Muscle of arm (tissue), 14 donors: Measurements from ENCODE around the gene NDUFB1. TPM values are rescaled to one million over a fixed set of nuclear protein-coding genes. Genes with fewer than 3 reads are reported as not detected.
A peak's percentile ranks its signal among the peaks of the same experiment; 100 is the strongest.

Experiments
- DNase-seq: peaks from one replicate; pipeline ENCODE4 v3.0.0-alpha.2; 2013
- long read RNA-seq, 11 donors: transcript quantifications; one replicate each; lab custom pipeline, GENCODE V29; 2026
- polyA plus RNA-seq, 12 donors: library from polyadenylated mRNA; unstranded; fragments of 120-200 nt; gene quantifications; one replicate each; pipeline ENCODE4 v1.2.1, GENCODE V29; 2013; ENCODE audit not compliant: insufficient read length in 12 of 12

Gene NDUFB1
- polyA plus RNA-seq, result 100 to 1,000 TPM in 9 of 12 donors, 10 to 100 TPM in 2, not detected in 1; 91.6 to 238 (median 117) TPM
- long read RNA-seq, donor 1, transcript NDUFB1-201 (3 exons, 528 nt), result major isoform, 199 of 246 reads
- long read RNA-seq, donor 1, transcript NDUFB1-203 (2 exons, 1,333 nt), result minor isoform, 47 of 246 reads
- long read RNA-seq, donor 1, partial matches to known transcripts, result 0 of 246 reads
- long read RNA-seq, donor 1, other reads (novel, unspliced or antisense), result 0 of 246 reads
- long read RNA-seq, donor 2, transcript NDUFB1-201 (3 exons, 528 nt), result major isoform, 167 of 232 reads
- long read RNA-seq, donor 2, transcript NDUFB1-203 (2 exons, 1,333 nt), result minor isoform, 60 of 232 reads
- long read RNA-seq, donor 2, transcript NDUFB1-202 (4 exons, 454 nt), result minor isoform, 5 of 232 reads
- long read RNA-seq, donor 2, partial matches to known transcripts, result 0 of 232 reads
- long read RNA-seq, donor 2, other reads (novel, unspliced or antisense), result 0 of 232 reads
- long read RNA-seq, donor 3, transcript NDUFB1-203 (2 exons, 1,333 nt), result minor isoform, 30 of 103 reads
- long read RNA-seq, donor 3, transcript NDUFB1-201 (3 exons, 528 nt), result major isoform, 72 of 103 reads
- long read RNA-seq, donor 3, partial matches to known transcripts, result 0 of 103 reads
- long read RNA-seq, donor 3, other reads (novel, unspliced or antisense), result 0 of 103 reads
- long read RNA-seq, donor 4, transcript NDUFB1-203 (2 exons, 1,333 nt), result minor isoform, 8 of 59 reads
- long read RNA-seq, donor 4, transcript NDUFB1-201 (3 exons, 528 nt), result major isoform, 51 of 59 reads
- long read RNA-seq, donor 4, partial matches to known transcripts, result 0 of 59 reads
- long read RNA-seq, donor 4, other reads (novel, unspliced or antisense), result 0 of 59 reads
- long read RNA-seq, donor 5, transcript NDUFB1-201 (3 exons, 528 nt), result major isoform, 158 of 180 reads
- long read RNA-seq, donor 5, transcript NDUFB1-203 (2 exons, 1,333 nt), result minor isoform, 18 of 180 reads
- long read RNA-seq, donor 5, partial matches to known transcripts, result 0 of 180 reads
- long read RNA-seq, donor 5, other reads (novel, unspliced or antisense), result 0 of 180 reads
- long read RNA-seq, donor 6, transcript NDUFB1-201 (3 exons, 528 nt), result major isoform, 75 of 109 reads
- long read RNA-seq, donor 6, transcript NDUFB1-203 (2 exons, 1,333 nt), result minor isoform, 33 of 109 reads
- long read RNA-seq, donor 6, partial matches to known transcripts, result 0 of 109 reads
- long read RNA-seq, donor 6, other reads (novel, unspliced or antisense), result 0 of 109 reads
- long read RNA-seq, donor 7, transcript NDUFB1-201 (3 exons, 528 nt), result major isoform, 64 of 76 reads
- long read RNA-seq, donor 7, transcript NDUFB1-203 (2 exons, 1,333 nt), result minor isoform, 11 of 76 reads
- long read RNA-seq, donor 7, partial matches to known transcripts, result 0 of 76 reads
- long read RNA-seq, donor 7, other reads (novel, unspliced or antisense), result 0 of 76 reads
- long read RNA-seq, donor 8, transcript NDUFB1-201 (3 exons, 528 nt), result major isoform, 128 of 162 reads
- long read RNA-seq, donor 8, transcript NDUFB1-203 (2 exons, 1,333 nt), result minor isoform, 34 of 162 reads
- long read RNA-seq, donor 8, partial matches to known transcripts, result 0 of 162 reads
- long read RNA-seq, donor 8, other reads (novel, unspliced or antisense), result 0 of 162 reads
- long read RNA-seq, donor 9, transcript NDUFB1-201 (3 exons, 528 nt), result major isoform, 97 of 135 reads
- long read RNA-seq, donor 9, transcript NDUFB1-203 (2 exons, 1,333 nt), result minor isoform, 28 of 135 reads
- long read RNA-seq, donor 9, partial matches to known transcripts, result 9 of 135 reads
- long read RNA-seq, donor 9, other reads (novel, unspliced or antisense), result 0 of 135 reads
- long read RNA-seq, donor 10, transcript NDUFB1-201 (3 exons, 528 nt), result major isoform, 108 of 133 reads
- long read RNA-seq, donor 10, transcript NDUFB1-203 (2 exons, 1,333 nt), result minor isoform, 21 of 133 reads
- long read RNA-seq, donor 10, partial matches to known transcripts, result 0 of 133 reads
- long read RNA-seq, donor 10, other reads (novel, unspliced or antisense), result 0 of 133 reads
- long read RNA-seq, donor 11, transcript NDUFB1-203 (2 exons, 1,333 nt), result minor isoform, 25 of 177 reads
- long read RNA-seq, donor 11, transcript NDUFB1-201 (3 exons, 528 nt), result major isoform, 151 of 177 reads
- long read RNA-seq, donor 11, partial matches to known transcripts, result 0 of 177 reads
- long read RNA-seq, donor 11, other reads (novel, unspliced or antisense), result 0 of 177 reads

GRCh38 chr14:92121670-92122350 lies at the start of gene NDUFB1, which contains the start of gene CPSF2:
TSS of gene NDUFB1 (minus strand) at chr14:92121706. CDS start at chr14:92117637, 4,069 bp downstream.
TSS of gene CPSF2 (plus strand) at chr14:92121969. CDS start at chr14:92130985, 9,016 bp downstream.
- DNase-seq, result peak; percentile 87

DNA sequence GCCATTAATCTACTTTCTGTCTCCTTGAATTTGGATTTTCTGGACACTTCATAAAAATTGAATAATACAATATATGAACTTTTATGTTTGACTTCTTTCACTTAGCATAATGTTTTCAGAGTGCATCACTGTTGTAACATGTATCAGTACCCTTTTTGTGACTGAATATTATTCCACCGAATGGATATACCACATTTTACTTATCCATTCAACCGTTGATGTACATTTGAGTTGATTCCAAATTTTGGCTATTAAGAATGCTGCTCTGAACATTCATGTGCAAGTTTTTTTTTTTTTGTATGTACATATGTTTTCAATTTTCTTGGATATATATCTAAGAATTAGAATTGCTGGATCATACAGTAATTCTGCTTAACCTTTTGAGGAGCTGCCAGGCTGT lies 43.5 kb upstream of the NDUFB1 start:
- no peak for DNase-seq

DNA sequence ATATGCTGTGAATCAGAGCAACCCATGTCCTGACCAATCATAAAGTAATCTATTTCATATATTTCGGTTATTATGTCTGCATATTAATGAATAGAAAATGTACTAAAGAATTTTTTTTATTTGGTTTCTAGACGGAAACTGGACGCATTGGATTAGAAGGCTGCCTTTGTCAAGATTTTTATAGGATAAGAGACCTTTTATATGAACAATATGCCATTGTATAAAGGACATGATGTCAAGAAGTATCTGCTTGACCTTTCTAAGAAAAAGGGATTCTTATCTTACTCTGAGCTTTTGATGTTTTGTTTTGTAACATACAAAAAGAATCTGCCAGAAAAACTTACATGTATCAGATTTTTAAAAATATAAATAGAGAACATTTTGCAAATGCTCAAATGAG lies 40.0 kb upstream of the NDUFB1 start:
- no peak for DNase-seq

DNA sequence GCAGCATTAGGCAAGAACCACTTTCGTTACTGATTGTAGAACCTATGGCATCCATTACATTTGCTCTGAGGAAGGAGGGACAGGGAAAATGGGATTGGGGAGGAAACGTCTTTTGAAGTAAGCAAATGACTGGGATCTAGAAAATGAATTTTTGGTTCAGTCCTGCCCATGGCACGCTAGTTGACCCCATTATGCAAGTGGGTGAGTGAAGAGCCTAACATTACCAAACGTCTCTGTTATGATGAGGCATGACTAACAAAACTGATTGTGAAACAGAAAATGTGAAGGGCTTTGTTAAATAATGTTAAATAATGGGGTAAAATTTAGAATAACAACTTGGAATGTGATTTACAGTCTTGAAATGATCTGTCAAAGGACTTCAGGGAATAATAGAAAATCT lies 39.1 kb upstream of the NDUFB1 start:
- no peak for DNase-seq

DNA sequence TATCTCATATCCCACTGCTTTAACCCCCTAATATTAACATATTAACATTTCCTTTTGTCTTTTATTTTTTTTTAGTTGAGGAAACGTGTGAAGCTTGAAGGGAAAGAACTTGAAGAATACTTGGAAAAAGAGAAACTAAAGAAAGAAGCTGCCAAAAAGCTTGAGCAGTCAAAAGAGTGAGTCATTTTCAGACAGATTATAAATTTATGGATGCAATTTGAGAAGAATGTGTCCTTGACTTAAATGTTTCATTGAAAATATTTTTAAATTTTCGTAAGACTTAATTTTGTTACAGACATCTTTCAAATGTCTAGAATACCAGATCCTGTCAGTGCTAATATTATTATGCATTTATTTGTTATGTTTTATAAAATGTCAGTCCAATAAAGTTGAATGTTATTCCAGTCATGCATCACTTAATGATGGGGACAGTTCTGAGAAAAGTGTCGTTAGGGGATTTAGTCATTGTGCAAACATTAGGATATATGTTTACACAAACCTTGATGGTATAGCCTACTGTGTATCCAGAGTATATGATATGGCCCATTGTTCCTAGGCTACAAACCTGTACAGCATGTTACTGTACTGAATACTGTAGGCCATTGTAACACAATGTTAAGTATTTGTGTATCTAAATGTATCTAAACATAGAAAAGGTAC lies 32.9 kb upstream of the NDUFB1 start:
- no peak for DNase-seq

DNA sequence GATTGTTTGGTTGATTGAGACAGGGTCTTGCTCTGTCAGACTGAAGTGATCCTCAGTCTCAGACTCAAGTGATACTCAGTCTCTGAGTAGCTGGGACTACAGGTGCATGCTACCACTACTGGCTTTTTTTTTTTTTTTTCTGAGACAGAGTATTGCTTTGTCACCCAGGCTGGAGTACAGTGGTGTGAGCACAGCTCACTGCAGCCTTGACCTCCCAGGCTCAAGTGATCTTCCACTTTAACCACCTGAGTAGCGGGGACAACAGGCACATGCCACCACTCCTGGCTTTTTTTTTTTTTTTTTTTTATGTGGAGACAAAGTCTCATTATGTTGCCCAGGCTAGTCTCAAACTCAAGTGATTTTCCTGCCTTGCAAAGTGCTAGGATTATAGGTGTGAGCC lies 32.1 kb upstream of the NDUFB1 start:
- DNase-seq, result no peak

DNA sequence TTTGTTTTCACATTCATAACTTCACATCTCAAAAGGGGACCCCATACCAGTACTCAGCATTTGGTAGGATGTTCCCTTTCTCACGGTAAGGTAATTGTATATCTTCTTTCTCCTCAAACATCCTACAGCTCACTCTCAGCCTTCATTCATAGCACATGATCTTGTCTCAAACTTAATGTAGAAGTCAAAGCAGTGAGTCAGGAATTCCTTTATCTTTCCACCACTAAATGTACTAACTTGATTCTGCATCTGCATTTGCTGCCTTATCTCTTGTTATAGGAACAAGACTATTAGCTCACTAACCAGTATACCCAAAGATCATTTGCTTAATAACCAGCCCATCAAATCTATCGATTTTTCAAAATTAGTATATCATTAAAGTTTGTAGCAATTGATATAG lies 23.2 kb upstream of the NDUFB1 start:
- no peak for DNase-seq

GRCh38 chr14:92143962-92144361 lies 22.5 kb upstream of the NDUFB1 start:
- no peak for DNase-seq

DNA sequence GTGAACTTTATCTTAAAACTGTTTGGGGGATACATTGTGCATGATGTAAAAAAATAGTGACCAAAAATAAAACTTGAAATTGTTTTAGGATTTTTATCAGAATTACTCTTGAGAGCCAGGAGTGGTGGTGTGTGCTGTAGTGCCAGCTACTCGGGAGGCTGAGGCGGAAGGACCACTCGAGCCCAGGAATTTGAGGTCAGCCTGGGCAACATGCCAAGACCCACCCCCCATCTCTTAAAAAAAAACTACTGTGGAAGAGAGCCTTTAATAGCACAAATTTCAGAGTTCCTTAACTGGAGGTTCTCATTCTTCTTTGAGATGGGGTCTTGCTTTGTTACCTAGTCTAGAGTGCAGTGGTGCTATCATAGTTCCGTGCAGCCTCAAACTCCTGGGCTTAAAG lies 21.8 kb upstream of the NDUFB1 start:
- no peak for DNase-seq

GRCh38 chr14:92135269-92135668 lies 13.8 kb upstream of the NDUFB1 start:
- peak; percentile 31 for DNase-seq

DNA sequence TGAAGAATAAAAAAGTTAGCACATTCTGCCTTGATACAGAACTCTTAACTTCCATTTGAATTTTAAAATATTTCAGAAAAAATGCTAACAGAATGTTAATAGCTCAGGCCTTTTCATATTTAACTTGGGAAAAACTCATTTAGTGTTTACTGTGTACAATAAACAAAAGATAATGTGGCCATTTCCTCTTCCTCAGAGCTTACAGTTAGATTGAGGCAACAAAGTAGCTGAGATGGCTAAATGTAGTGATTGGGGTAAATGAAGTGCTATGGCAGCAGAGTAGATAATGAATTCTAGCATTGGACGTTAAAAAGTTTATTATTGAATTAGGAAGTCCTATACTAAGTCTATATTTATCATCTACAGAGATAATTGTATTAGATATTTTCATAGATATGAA lies 12.9 kb upstream of the NDUFB1 start:
- DNase-seq, result no peak

DNA sequence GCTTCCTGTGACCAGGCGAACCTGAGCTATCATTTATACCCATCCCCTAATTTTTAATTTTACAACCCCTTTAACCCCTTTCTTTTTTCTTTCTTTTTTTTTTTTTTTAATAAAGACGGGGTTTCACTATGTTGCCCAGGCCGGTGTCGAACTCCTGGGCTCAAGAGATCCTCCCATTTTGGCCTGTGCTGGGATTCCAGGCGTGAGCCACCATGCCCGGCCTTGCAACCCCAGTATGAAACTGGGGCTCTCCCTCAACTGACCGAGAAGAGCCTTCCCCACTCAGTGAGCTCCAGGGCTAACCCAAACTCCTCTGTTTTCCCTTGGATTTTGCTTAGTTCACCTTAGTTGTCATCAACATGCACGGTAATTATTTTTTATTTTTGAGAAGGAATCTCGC lies 1.3 kb upstream of the NDUFB1 start:
- DNase-seq, result no peak

DNA sequence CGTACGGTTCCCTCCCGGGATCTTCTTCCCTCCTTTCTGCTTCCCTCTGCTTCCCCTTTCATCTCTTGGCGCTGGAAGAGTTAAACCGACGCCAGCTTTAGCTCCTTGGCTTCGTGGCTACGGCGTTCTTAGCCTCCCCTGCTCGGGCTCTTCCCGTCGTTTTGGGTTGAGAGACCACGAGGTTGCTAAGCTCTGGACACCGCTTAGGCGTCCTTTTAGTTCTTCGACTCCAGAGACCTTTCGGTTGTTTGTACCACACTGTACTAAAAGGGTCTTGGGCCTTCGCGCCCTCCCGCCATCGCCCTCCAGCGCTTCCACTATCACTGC lies 808 bp upstream of the NDUFB1 start:
- DNase-seq, result peak; percentile 48

DNA sequence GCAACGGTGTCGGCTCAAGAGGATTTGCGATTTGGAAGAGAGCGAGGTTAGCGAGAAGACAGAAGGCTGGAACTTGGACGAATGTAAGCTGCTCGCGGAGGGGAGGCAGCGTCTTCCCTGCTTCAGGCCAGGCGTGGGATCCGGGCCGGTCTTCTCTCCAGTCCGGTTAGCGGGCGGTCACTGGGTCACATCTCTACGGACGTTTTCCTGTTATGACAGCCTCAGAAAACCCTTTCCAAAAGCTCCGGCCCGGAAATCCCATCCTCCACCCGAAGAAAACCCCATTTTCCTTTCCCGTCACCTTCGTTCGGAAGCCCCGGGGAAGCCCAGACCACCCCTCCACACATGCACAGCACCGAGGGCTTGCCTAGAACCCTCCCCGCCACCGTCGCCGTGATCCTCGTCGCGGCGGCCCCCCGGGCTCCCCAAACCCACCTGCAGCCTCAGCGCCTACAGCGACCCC lies 268 bp downstream of the NDUFB1 start:
- DNase-seq, result peak; percentile 69

GRCh38 chr14:92109490-92109889 lies 12.0 kb downstream of the NDUFB1 start:
- no peak for DNase-seq

- no peak for DNase-seq
Measured at GRCh38 chr14:92108345-92109254, 12.9 kb downstream of the NDUFB1 start.

- DNase-seq, result peak; percentile 97
Measured at GRCh38 chr14:92106143-92106926, 15.2 kb downstream of the NDUFB1 start, which contains the start of gene ATXN3. TSS of gene ATXN3 (minus strand) at chr14:92106582. CDS start at chr14:92106552, 30 bp downstream.
